GM19328 (cell line): ENCODE results near the gene LCK.
A peak's percentile ranks its signal among the peaks of the same experiment; 100 is the strongest.
"Not testable (repeated sequence)": the region's sequence is repeated elsewhere in the genome, so short reads cannot be mapped to it uniquely, and the experiment has no call there.

Source experiments
- ATAC-seq: cut with Tn5 transposase; IDR thresholded peaks from one replicate; pipeline ENCODE4 v1.9.1; 2021; ENCODE audit warnings: mild to moderate bottlenecking, moderate library complexity; ENCODE audit not compliant: unreplicated experiment

The LCK gene

DNA sequence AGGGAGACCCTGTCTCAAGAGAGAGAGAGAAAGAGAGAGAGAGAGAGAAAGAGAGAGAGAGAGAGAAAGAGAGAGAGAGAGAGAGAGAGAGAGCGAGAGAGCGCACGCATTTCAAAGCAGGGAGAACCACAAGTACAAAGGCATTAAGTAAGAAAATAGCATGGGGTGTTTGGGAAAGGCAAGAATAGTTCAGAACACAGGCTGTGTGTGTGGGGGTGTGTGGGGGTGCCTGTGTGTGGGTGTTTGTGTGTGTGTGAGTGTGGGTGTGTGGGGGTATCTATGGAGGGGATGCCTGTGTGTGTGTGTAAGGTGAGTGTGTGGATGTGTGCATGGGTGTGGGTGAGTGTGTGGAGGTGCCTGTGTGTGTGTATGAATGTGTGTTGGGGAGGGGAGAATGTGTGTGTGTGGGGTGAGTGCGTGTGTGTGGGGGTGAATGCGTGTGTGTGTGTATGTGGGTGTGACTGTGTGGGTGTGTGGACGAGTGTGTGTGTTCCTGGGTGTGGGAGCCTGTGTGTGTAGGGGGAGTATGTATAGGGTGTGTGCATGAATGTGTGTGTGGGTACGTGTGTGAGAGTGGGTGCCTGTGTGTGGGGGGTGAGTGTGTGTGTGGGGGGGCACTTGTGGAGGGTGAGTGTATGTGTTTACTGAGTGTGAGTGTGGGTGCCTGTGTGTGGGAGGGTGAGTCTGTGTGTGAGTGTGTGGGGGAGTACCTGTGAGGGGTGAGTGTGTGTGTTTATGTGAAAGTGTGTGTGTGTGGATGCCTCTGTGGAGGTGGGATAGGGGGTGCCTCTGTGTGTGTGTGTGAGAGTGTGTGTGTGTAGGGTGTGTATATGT is 21.7 kb downstream of the LCK start:
- ATAC-seq: no peak

DNA sequence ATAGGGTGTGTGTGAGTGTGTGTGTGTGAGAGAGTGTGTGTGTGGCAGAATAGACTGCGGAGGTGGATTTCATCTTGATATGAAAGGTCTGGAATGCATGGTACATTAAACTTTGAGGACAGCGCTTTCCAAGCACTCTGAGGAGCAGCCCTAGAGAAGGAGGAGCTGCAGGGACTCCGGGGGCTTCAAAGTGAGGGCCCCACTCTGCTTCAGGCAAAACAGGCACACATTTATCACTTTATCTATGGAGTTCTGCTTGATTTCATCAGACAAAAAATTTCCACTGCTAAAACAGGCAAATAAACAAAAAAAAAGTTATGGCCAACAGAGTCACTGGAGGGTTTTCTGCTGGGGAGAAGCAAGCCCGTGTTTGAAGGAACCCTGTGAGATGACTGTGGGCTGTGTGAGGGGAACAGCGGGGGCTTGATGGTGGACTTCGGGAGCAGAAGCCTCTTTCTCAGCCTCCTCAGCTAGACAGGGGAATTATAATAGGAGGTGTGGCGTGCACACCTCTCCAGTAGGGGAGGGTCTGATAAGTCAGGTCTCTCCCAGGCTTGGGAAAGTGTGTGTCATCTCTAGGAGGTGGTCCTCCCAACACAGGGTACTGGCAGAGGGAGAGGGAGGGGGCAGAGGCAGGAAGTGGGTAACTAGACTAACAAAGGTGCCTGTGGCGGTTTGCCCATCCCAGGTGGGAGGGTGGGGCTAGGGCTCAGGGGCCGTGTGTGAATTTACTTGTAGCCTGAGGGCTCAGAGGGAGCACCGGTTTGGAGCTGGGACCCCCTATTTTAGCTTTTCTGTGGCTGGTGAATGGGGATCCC is 22.5 kb downstream of the LCK start:
- no peak for ATAC-seq

DNA sequence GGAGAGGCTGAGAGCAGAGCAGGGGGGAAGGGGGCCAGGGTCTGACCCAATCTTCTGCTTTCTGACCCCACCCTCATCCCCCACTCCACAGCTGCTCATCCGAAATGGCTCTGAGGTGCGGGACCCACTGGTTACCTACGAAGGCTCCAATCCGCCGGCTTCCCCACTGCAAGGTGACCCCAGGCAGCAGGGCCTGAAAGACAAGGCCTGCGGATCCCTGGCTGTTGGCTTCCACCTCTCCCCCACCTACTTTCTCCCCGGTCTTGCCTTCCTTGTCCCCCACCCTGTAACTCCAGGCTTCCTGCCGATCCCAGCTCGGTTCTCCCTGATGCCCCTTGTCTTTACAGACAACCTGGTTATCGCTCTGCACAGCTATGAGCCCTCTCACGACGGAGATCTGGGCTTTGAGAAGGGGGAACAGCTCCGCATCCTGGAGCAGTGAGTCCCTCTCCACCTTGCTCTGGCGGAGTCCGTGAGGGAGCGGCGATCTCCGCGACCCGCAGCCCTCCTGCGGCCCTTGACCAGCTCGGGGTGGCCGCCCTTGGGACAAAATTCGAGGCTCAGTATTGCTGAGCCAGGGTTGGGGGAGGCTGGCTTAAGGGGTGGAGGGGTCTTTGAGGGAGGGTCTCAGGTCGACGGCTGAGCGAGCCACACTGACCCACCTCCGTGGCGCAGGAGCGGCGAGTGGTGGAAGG is 23.7 kb downstream of the LCK start:
- no peak for ATAC-seq

DNA sequence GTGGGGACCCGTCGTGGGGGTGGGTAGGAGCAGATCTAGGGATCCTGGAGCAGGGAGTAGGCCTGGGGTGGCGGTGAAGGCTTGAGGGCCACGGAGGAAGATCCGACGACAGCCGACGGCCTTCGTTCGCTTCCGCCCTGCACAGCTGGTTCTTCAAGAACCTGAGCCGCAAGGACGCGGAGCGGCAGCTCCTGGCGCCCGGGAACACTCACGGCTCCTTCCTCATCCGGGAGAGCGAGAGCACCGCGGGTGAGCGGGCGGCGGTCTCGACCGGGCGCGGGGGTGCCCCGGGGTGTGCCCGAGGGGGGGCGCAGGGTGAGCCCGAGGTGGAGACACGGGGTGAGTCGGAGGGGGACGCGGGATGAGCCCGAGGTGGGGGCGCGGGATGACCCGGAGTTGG is 24.4 kb downstream of the LCK start:
- no peak for ATAC-seq

DNA sequence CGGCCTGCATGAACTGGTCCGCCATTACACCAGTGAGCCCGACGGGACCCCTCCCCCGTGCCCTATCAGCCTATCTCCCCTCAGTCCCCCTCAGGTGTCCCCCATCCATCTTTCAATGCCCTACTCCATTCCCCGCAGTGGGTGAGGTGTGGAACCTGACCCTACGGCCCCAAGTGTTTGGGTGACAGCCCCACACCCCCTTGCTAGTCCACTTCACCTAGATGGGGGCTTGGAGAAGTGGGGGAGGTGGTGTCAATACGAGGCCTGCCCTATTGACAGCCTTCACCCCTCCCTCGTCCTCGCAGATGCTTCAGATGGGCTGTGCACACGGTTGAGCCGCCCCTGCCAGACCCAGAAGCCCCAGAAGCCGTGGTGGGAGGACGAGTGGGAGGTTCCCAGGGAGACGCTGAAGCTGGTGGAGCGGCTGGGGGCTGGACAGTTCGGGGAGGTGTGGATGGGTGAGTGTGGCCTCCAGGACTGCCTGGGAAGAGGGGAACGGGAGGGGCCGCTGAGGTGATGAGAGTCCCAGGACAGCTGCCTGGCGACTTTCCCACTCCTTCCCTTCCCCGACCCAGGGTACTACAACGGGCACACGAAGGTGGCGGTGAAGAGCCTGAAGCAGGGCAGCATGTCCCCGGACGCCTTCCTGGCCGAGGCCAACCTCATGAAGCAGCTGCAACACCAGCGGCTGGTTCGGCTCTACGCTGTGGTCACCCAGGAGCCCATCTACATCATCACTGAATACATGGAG is 25.1 kb downstream of the LCK start:
- no peak for ATAC-seq

DNA sequence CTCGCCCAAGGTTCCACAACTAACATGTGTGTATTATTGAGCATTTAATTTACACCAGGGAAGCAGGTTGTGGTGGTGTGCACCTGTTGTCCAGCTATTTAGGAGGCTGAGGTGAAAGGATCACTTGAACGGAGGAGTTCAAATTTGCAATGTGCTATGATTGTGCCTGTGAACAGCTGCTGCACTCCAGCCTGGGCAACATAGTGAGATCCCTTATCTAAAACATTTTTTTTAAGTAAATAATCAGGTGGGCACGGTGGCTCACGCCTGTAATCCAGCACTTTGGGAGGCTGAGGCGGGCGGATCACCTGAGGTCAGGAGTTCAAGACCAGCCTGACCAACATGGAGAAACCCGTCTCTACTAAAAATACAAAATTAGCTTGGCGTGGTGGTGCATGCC is 33.7 kb downstream of the LCK start:
- not testable (repeated sequence) for ATAC-seq

DNA sequence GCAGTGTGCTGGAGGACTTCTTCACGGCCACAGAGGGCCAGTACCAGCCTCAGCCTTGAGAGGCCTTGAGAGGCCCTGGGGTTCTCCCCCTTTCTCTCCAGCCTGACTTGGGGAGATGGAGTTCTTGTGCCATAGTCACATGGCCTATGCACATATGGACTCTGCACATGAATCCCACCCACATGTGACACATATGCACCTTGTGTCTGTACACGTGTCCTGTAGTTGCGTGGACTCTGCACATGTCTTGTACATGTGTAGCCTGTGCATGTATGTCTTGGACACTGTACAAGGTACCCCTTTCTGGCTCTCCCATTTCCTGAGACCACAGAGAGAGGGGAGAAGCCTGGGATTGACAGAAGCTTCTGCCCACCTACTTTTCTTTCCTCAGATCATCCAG is 34.6 kb downstream of the LCK start:
- ATAC-seq: no peak

DNA sequence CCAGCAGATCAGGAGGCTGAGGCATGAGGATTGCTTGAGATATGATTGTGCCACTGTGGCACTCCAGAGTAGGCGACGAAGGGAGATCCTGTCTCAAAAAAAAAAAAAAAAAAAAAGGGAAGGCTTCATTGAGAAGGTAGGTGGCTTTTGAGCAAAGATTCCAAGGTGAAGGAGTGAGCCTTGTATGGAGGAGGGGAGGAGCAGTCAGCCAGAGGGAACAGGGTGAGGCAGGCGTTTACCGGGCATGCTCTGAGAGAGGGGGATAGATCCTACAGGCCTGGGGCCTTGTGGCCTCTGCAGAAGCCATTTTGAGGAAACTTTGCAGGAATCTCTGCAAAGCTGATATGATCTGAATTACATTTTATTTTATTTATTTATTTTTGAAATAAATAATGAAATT is 35.7 kb downstream of the LCK start:
- ATAC-seq: no peak

DNA sequence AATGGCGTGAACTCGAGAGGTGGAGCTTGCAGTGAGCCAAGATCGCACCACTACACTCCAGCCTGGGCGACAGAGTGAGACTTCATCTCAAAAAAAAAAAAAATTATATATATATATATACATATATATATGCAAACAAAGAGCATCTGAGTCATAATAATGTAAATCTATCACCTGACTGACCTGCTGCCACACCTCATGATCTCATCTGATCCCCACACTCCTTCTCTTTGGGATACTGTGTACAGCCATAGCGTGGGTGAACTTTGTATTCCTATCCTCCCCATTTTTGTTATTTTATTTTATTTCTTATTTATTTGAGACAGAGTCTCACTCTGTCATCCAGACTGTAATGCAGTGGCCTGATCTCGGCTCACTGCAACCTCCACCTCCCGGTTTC is 38.2 kb downstream of the LCK start:
- ATAC-seq: no peak

DNA sequence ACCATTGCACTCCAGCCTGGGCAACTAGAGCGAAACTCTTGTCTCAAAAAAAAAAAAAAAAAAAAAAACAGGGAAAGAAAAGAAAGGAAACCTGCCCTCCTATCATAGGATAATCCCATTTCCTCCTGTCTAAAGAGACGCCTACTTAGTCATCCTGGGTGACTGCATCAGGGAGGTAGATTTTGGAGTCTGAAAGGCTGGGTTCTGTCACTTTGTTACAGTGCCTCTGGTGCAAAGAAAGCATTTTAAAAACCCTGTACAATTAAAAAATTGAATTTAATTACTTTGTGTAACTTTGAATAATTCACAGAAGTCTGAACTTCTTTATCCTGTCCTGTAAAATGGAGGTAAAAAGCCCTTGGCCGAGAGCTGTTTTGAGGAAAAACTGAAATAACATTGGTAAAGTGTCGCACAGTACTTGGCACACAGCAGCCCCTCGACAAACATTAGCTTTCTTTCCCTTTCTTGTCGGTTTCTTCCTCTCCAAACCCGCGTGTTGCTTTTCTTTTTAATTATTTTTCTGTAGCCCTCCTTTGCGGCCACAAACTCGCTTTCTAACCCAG is 40.2 kb downstream of the LCK start:
- ATAC-seq: no peak

DNA sequence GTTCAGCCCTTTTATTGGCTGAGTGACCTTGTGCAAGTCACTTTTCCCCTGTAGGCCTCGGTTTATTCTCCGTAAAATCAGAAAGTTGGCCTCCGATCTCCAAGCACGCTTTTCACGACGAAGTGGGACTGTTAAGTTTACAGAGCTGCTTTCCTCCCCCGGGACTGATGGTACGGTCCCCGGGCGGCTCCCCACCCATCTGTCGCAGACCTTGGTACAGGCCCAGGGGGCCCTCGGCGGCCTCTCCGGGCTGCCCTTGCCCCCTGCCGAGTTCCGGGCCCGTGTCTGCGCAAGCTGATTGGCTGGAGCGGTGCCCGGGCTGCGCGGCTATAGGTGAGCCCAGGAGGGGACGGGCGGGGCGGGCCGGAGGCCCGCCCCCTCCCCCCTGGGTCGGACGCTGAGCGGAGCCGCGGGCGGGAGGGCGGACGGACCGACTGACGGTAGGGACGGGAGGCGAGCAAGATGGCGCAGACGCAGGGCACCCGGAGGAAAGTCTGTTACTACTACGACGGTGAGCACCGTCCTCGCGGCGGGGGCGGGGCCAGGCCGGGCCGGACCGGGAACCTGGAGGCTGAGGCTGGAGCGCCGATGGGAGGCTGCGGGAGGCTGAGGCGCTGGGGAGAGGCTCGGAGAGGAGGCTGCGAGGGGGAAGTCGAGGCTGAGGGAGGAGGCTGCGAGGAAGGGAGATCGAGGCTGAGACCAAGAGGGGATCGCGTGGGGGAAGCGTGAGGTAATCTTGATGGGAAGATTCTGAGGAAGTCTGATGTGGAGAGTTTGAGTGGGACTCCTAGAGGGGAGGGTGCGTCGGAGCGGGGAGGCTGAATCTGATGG is 40.9 kb downstream of the LCK start, which contains the start of gene HDAC1:
Gene HDAC1 (plus strand): TSS at position 376 of the 831 bp plus-strand sequence. CDS start 87 bp downstream, at position 463.
- peak; percentile 97 for ATAC-seq

DNA sequence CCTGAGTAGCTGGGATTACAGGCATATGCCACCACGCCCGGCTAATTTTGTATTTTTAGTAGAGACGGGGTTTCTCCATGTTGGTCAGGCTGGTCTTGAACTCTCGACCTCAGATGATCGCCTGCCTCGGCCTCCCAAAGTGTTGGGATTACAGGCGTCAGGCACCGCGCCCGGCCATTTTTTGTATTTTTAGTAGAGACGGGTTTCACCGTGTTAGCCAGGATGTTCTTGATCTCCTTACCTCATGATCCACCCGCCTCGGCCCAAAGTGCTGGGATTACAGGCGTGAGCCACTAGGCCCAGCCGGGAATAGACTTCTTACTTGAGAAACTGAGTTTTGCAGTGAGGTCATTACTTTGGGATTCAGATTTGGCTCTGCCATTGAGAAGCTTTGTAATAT is 47.1 kb downstream of the LCK start:
- not testable (repeated sequence) for ATAC-seq

DNA sequence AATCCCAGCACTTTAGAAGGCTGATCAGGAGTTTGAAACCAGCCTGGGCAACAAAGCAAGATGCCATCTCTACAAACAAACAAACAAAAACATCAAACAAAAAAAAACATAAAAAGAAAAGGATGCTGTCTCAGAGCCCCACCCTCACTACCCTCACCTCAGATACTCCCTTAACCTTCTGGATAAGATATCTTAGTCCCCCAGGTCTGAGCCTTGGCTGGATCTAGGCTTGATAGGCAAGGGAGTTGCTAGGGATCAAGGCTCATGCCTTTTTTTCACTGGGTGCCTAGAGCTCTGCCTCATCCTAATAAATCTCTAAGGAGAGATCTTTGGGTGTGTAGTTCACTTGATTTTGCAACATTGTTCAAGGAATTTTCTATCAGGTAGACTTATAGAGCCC is 48.3 kb downstream of the LCK start:
- ATAC-seq: no peak

DNA sequence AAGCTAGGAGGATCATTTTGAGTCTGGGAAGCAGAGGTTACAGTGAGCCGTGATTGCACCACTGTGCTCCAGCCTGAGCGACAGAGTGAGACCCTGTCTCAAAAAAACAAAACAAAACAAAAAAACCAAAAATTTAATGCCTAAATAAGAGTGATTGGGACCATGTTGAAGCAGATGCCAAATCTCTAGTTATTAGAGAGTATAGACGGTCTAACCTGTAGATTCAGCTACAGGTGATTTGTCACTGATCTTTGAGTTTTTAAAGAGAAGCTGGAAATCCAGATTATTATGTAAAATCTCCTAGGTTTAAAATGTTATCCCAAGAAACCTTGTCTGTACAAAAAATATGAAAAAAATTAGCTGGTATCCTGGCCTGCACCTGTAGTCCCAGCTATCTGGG is 52.3 kb downstream of the LCK start:
- no peak for ATAC-seq

DNA sequence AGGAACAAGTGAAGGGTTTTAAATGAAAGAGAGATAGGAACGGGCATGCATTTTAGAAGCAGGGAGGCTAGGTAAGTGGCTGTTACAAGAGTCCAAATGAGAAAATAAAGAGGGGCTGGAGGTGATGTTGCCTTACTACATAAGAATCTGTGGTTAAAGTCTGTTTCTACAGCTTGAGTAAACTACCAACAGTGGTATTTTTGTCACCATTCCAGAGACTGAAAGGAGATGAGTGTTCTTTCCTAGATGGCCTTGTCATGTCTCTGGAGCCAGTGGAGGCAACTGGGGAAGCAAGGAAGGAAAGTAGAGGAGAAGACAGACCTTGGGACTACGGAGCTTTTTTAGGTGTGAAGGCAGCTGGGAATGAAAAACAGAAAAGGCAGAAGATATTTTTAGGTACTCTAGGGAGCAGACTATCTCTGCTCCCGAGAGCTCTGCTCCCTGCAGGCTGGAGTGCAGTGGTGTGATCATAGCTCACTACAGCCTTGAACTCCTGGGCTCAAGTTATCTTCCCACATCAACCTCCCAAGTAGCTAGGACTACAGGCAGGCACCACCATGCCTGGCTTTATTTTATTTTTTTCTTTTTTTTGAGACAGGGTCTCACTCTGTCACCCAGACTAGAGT is 53.0 kb downstream of the LCK start:
- ATAC-seq: no peak

DNA sequence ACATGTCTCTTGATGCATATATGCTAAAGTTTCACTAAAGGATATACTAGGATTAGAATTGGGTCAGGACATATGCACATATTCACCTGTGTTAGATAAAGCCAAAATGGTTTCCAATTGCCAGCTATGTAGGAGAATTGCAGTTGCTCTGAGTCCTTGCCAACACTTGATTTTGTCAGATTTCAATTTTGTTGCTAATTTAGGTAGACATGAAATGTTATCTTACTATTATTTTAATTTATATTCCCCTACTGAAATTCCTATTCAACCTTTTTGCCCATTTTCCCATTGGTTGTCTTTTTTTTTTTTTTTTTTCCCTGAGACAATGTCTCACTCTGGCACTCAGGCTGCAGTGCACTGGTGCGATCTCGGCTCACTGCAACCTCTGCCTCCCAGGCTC is 54.2 kb downstream of the LCK start:
- no peak for ATAC-seq

DNA sequence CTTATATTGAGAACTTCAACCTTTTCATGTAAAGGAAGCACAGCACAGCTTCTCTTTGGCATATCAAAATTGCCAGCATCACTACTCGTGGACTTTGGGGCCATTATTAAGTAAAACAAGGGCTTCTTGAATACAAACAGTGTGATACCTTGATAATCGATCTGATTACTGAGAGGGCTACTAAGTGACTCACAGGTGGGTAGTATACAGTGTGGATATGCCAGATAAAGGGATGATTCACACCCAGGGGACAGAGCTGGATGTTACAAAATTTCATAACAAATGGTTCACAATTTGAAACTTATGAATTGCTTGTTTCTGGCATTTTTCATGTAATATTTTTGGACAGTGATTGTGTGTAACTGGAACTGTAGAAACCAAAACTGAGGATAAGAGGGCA is 56.3 kb downstream of the LCK start:
- ATAC-seq: no peak

DNA sequence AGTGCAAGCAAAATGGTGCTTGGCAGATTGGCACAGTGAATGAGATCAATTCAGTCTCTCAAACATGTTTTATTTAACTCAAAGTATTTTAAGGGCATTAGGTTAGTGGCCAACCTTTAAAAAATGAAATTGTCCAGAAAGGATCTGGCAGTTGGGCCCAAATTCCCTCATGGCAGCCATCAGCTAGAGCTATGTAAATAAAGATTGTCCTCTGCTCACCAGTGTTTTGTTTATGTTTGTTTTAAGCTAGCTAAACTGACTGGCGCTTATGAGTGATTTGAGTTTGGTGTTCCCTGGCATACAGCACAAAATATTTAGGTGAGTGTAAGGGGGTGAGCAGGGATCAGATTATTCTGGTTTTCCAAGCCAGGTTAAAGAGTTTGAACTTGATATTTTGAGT is 58.9 kb downstream of the LCK start:
- no peak for ATAC-seq

DNA sequence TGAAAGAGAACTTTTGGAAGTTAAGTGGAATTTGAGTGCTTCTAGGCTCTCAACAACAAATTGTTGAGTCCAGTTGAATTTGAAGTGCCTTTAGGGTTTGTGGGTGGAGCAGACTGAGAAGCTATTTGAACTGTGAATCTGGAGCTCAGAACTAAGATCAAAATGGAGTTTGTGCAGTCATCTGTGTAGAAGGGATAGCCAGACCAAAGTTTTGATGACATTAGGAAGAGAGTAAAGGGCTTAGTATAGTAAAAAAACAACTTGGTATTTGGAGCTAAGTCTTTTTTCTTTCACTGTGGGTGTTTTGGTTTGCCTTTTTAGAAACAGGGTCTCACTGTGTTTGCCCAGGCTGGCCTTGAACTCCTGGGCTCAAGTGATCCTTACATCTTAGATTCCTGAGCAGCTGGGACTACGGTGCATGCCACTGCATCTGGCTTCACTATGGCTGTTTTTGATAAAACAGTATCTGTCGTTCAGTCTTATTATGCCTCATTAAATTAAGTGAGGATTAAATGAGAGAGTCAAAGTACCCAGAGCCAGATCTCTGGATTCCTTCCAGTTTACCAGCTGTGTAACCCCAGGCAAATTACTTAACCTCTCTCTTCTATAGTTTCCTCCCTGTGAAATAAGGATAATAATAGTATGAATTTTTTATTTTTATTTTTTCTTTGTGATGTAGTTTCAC is 60.8 kb downstream of the LCK start:
- no peak for ATAC-seq
